Measurements from ENCODE around the gene TTC32. TPM values are rescaled to one million over a fixed set of nuclear protein-coding genes. Genes with fewer than 3 reads are reported as not detected.
"Not testable (repeated sequence)": the region's sequence is repeated elsewhere in the genome, so short reads cannot be mapped to it uniquely, and the experiment has no call there.

Gene TTC32
- polyA plus RNA-seq, 10 donors, result 12.4 to 23.6 (median 17.2) TPM

- DNase-seq, result peak in 1 of 3 donors; percentile 17
These were observed 797 bp downstream of the TTC32 start for GRCh38 chr2:19900931-19901441.

GRCh38 chr2:19899985-19900930, 1.5 kb downstream of the TTC32 start:
- peak in 2 of 3 donors; percentile 12 to 14 for DNase-seq

GRCh38 chr2:19898592-19899329, 3.0 kb downstream of the TTC32 start:
- DNase-seq, result no peak

DNA sequence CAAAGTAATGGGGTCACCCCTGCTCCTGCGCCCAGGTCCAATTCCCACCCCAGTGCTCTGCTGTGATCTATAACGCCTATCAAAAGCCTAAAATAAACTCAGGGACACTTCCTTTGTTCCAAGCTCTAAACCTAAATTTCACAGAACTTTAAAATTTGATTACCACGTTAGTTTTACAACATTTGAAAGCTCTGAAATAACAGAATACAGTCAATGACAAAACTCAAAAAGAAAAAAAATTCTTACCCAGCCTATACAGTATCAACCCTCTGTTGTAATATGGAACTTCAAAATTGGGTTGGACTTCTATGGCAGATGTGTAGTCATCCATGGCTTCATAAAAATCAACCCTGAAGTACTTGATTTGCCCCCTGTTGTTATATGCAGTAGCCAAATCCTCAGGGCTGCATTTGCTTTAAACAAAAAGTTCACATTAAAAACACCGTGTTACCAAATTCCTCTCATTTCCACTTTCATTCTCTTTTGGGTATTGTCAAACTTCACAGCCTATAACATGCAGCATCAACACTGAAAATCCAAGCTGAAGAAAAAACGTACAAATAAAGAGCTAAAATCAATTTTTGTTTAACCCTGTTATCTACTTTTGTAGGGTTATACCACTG, 4.0 kb downstream of the TTC32 start:
- DNase-seq, result no peak

- no peak for DNase-seq
These were observed 6.2 kb downstream of the TTC32 start for GRCh38 chr2:19895535-19895934.

GRCh38 chr2:19894134-19894792, 7.5 kb downstream of the TTC32 start:
- no peak for DNase-seq

DNA sequence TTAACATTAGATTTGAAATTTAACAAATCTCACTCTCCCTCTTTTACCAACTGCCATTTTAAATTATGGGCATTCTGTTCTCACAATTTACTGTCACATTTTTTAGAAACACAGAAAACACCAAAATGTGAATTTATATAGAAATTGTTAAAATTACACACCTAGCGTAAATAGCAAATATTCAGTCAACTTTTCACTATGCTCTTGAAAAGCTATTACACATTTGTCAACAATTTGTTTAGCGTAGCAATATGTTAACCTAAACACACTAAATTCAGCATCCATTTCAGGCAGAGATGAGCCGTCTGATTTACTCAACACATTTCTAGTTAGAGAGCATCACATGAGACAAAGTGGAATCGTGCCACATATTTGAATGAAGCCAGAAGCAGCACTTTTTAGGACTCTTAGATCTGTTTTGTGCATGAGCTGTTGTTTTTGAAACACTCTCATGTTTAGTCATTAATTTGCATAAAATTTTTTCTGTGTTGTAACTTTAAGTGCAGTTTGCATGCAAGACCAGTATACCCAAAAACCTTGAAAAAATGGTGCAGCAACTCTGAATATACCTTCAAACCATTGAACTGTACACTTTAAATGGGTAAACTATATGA, 8.2 kb downstream of the TTC32 start:
- no peak for DNase-seq

- DNase-seq, result not testable (repeated sequence)
These were observed 9.8 kb downstream of the TTC32 start for GRCh38 chr2:19891971-19892370.

DNA sequence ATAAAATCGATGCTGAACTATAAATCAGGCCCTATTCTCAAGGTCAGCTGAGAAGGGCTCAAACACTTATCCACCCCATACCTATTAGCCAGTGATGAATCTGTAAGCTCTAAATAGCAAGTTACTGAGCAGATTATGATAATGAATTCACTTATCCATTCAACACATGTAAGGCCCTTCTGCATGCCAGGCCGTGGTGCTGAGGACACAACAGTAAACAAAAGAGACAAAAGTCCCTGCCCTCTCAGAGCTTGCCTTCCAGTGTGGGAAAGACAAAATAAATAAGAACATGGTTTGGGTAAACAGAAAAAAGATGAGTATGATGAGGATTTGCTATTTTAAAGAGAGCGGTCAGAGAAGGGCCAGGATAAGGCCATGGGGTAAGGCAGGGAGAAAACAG, 11.7 kb downstream of the TTC32 start:
- no peak for DNase-seq

DNA sequence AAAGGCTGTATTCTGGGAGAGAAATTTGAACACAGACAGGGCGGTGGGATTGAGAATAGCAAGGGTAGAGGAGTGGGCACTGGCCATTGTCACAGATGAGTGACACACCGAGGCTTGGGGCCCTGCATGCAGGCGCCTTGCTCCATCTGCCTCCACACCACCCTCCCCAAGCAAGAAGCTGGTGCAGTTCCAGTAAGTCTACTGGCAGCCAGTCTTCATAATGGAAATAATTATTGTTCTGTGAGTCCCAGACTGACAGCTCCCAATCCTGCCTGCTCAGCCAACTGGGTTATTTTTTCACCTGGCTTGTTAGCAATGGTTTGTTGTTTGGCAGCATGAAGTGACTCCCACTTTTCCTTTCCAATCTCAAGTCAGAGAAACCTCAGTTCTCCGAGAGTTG, 13.0 kb downstream of the TTC32 start:
- DNase-seq, result no peak

DNA sequence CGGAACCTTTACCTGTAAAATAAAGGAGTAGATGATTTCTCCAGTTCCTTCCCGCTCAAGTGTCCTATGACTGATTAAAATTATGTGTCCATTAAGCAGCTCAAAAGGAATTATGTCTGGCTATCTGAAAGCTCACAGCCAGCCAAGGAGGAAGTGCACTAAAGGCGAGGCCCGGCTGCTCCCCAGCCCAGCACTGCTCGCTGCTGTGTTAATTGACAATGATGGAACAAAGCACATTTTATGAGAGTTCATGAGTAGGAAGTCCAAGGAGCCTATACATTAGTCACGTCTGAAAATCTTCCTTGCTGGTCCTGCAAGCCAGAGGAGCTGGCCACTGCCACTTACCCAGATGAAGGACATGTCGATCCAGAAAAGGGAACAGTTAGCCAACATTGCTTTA, 14.3 kb downstream of the TTC32 start:
- no peak for DNase-seq

DNA sequence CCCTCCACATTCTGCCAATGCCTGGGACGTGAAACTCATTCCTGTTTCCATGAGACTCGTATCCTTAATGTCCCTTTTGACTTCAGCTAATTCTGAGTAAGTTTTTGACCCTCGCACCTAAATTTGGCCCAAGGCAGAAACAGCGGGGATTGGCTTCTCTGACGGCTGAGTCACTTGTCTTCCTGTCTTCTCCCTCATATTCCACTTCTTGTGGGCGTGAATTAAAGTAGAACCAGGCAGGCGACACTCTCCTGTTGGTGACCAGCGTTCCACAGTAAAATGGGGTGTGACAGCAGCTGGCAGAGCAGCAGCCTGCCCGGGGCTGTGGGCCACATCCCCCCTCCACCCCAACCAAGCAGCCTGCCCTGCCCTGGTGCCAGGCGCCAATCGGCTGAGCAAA, 15.5 kb downstream of the TTC32 start:
- DNase-seq, result no peak

- DNase-seq, result no peak
These were observed 16.0 kb downstream of the TTC32 start for GRCh38 chr2:19885791-19886190.

GRCh38 chr2:19883971-19884720, 17.6 kb downstream of the TTC32 start:
- no peak for DNase-seq

- DNase-seq, result no peak
These were observed 18.3 kb downstream of the TTC32 start for GRCh38 chr2:19883486-19883885.

- no peak for DNase-seq
These were observed 19.5 kb downstream of the TTC32 start for GRCh38 chr2:19882286-19882685.

DNA sequence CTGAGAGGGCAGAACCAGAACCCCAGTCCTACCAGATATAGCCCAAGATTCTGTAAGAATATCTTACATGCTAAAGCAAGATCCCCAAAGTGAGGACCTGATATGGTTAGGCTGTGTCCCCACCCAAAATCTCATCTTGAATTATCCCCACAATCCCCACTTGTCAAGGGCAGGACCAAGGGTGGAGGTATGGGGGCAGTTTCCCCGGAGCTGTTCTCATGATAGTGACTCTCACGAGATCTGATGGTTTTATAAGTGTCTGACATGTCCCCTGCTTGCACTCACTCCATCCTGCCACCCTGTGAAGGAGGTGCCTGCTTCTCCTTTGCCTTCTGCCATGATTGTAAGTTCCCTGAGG, 19.9 kb downstream of the TTC32 start:
- no peak for DNase-seq

GRCh38 chr2:19881221-19881907, 20.4 kb downstream of the TTC32 start:
- no peak for DNase-seq

DNA sequence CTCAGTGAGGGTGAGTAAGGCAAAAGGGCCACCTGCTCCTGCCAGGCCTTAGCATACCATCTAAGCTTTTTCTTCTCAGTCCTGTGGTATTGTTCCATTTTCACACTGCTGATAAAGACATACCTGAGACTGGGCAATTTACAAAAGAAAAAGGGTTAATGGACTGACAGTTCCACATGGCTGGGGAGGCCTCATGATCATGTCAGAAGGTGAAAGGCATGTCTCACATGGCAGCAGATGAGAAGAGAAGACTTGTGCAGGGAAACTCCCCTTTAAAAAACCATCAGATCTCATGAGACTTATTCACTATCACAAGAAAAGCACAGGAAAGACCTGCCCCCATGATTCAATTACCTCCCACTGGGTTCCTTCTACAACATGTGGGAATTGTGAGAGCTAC, 21.6 kb downstream of the TTC32 start:
- DNase-seq, result not testable (repeated sequence)

DNA sequence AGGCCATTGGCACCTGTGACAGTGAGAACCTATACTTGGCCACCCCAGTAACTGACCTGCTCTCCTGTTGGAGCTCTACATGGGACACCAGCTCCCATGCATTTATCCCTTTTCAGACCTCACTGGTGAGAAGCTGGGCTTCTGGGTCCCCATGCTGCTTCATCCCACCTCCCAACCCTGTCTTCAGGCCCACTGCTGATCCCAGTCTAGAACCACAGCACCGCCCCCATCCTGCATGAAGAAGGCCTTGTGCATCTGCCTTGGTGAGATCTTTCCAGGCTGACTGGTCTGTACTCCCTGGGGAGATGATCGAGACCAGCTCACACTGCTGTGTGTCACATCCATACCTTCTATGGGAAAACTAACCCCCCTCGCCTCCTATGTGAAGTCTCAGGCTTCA, 22.7 kb downstream of the TTC32 start:
- DNase-seq, result no peak

Data from muscle of back (tissue), 11 donors.